Activated gamma-delta T cell (primary cell): ENCODE data around the gene PROK2.

Experiments
- DNase-seq: peaks from one replicate; lab custom pipeline; 2025; lab: John Stamatoyannopoulos, UW
- total RNA-seq, 2 donors: gene quantifications; one replicate each; lab custom pipeline; 2026; lab: John Stamatoyannopoulos, UW

The PROK2 gene
- total RNA-seq, result 0.36 to 2.7 reads per million in 2 donors

- peak; percentile 18 for DNase-seq
Measured at GRCh38 chr3:71784914-71785531, at the start of gene PROK2. Gene PROK2, minus strand, starts transcription at chr3:71785148. Its CDS starts 96 bp downstream, at chr3:71785052.

DNA sequence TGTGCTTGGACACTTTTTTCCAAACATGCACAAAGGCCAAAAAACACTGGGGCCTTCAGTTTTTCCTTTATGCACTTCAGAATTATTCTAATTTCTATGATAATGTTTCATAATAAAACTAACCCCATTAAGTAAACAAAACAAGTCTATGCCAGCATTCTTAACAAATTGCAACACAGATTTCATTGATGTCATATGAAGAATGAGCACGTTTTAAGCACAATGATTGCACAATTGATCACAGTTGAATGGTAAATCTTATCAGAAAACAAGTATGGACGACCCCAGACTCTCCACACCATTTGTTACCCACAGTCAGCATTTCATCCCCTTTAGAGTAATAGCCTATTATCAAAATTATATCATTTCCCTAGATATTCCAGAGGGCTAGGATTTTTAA, 46.7 kb upstream of the PROK2 start:
- DNase-seq, result no peak

- DNase-seq, result no peak
Measured at GRCh38 chr3:71825551-71826283, 40.8 kb upstream of the PROK2 start.

DNA sequence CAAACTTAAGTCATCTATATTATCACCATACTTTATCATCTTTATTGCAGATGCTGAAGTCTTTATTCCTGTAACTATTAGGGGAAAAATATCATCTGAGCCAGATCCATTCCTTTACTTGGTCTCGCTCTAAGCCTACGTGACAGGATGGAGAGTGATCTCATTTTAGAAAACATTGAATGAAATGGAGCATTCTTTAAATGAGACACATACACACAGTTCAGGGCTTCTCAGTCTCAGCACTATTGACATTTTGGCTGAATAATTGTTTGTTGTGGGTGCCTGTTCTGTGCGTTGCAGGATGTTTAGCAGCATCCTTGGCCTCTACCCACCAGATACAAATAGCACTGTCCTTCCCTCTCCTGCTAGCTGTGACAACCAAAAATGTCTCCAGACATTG, 36.2 kb upstream of the PROK2 start:
- DNase-seq, result no peak

GRCh38 chr3:71817262-71817661, 32.3 kb upstream of the PROK2 start:
- no peak for DNase-seq

GRCh38 chr3:71816767-71817156, 31.8 kb upstream of the PROK2 start:
- no peak for DNase-seq

DNA sequence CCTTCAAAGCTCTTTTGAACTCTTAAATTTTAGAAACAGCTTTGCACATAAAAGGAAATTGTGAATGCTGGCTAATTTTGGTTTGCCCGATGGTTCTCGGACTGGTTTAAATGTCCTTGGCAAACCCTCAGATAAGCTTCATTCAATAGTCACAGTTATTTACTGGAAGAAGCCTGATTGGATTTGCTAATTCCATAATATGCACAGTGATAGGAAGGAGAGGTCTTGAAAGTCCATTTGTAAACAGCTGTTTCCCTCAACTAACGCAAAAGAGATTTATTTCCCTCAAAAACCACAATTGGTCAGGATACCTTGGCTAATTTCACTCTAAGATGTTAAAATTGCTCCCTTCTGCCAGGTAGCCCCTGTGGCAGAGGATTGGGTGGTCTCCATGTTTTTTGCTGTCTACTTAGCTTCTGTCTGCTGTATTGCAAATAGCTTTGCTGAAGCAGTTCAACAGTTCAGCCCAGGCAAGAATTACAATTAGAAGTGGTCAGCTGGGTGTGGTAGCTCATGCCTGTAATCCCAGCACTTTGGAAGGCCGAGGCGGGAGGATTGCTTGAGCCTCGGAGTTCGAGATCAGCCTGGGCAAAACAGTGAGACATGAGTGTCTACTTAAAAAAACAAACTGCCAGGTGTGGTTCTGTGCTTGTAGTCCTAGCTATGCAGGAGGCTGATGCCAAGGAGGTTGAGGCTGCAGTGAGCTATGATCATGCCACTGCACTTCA, 30.6 kb upstream of the PROK2 start:
- DNase-seq, result no peak

GRCh38 chr3:71813704-71814103, 28.8 kb upstream of the PROK2 start:
- no peak for DNase-seq

GRCh38 chr3:71813073-71813472, 28.1 kb upstream of the PROK2 start:
- no peak for DNase-seq

- no peak for DNase-seq
Measured at GRCh38 chr3:71810056-71810455, 25.1 kb upstream of the PROK2 start.

GRCh38 chr3:71809321-71810026, 24.5 kb upstream of the PROK2 start:
- DNase-seq, result no peak

- DNase-seq, result no peak
Measured at GRCh38 chr3:71806736-71807135, 21.8 kb upstream of the PROK2 start.

- no peak for DNase-seq
Measured at GRCh38 chr3:71805691-71806090, 20.7 kb upstream of the PROK2 start.

DNA sequence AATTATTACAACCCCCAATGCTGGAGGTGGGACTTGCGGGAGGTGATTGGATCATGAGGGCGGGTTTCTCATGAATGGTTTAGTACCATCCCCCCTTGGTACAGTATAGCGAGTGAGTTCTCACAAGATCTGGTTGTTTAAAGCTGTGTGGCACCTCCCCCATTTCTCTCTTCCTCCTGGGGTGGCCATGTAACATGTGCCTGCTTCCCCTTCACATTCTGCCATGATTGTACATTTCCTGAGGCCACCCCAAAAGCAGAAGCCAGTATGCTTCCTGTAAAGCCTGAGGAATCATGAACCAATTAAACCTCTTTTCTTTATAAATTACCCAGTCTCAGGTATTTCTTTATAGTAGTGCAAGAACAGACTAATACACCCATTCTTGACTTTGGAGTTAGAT, 20.3 kb upstream of the PROK2 start:
- DNase-seq, result no peak

DNA sequence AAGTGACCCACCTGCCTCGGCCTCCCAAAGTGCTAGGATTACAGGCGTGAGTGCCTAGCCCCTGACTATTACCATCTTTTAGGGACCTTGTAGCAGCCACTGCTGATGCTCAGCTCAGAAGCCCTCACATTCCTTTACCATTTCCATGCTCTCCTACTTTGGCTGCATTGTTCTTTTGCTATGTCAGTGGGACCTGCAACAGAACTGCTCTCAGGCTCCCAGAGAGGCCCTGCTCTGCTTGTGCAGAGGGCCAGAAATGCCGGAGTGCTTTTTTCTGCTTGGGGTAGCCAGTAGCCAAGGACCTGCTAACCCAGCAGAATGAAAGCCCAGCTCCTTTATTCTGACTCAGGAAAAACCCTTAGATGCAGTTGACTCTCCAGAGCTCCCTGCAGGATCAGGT, 18.3 kb upstream of the PROK2 start:
- no peak for DNase-seq

- no peak for DNase-seq
Measured at GRCh38 chr3:71801986-71802385, 17.0 kb upstream of the PROK2 start.

- no peak for DNase-seq
Measured at GRCh38 chr3:71800023-71800422, 15.1 kb upstream of the PROK2 start.

DNA sequence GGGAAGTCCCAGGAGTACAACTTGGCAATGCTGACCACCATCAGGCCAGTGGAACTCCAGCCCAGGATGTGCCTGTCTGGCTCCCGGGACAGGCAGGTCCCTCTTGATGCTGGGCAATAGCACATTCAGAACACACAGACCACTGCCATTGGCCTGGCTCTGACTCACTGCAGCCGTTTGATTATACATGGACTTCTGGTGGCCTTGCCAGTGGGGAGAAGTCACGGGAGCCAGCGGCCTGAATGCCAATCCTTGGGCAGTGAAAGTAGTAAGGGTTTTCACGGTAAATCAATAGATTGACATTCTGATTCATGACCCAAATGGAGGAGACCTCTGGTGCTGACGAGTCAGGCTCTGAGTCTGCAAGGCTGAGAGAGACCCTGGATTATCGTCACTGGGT, 12.5 kb upstream of the PROK2 start:
- no peak for DNase-seq

GRCh38 chr3:71796290-71796689, 11.3 kb upstream of the PROK2 start:
- DNase-seq, result no peak

DNA sequence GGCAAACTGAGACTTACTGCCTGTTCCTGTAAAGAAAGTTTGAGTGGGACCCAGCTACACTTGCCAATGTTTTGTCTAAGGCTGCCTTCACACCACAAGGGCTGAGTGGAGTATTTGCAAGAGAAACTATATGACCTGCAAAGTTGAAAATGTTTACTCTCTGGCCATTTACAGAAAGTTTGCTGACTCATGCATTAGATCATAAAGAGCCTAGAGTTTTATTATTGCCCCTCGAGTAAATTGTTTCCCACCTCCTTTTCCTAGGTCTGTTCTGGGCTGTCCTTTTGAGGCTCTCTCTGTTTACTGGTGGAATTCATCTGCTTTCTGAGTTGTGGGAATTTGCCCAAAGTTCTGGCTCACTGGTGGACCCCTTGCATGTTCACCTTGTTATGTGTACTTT, 6.7 kb upstream of the PROK2 start:
- DNase-seq, result no peak

GRCh38 chr3:71789922-71790321, 5.0 kb upstream of the PROK2 start:
- DNase-seq, result no peak

DNA sequence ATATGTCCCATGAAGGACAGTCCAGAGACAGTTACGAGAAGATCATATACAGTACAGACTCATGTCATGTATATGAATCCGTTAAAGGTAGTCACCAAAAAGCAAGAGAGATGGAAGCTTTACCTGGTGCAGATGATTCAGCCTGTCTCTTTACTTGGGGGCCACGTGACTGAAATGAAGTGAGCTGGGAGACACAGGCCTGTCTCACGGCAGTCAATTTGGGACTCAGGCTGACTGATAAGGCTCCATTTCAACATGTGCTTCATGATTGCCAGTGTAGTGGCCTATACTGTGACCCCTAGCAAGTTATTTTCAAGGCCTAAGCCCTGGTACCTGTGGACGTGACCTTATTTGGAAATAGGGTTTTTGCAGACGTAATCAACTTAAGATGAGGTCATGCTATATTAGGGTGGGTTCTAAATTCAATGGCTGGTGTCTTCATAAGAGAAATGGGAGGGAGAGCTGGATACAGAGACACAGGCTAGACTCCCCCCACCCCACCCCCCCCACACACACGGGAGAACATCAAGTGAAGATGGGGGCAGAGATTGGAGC, 3.0 kb upstream of the PROK2 start:
- no peak for DNase-seq
